ENCODE results near the gene PGAP6.
"Not testable (repeated sequence)": the region's sequence is repeated elsewhere in the genome, so short reads cannot be mapped to it uniquely, and the experiment has no call there.

The PGAP6 gene

GRCh38 chr16:348495-348894, 33.3 kb downstream of the PGAP6 start:
- peaks cover 9 to 32% of the 10 kb centered on the region in 2 donors for H3K36me3 ChIP-seq (ENCODE audit: control insufficient read depth in 2 of 2, insufficient read depth in 2 of 2, low read length in 2 of 2)
- H3K9ac ChIP-seq (ENCODE audit: low read depth in 1 of 2, low read length in 2 of 2); H3K9me3 ChIP-seq (ENCODE audit: control insufficient read depth in 2 of 2, low read length in 2 of 2); H3K4me3 ChIP-seq (ENCODE audit: low read length in 2 of 2); H3K27me3 ChIP-seq (ENCODE audit: control insufficient read depth in 2 of 2, insufficient read depth in 2 of 2, low read length in 2 of 2); H3K27ac ChIP-seq (ENCODE audit: low read depth in 2 of 2, low read length in 2 of 2): not testable (repeated sequence)
- H3K4me1 ChIP-seq (ENCODE audit: control insufficient read depth in 2 of 2, insufficient read depth in 2 of 2, low read length in 2 of 2), result peaks cover 13 to 16% of the 10 kb centered on the region in 2 donors

GRCh38 chr16:347203-347602, 34.6 kb downstream of the PGAP6 start:
- Histone ChIP-seq H3K36me3 (ENCODE audit: control insufficient read depth in 2 of 2, insufficient read depth in 2 of 2, low read length in 2 of 2) (peaks cover 17 to 33% of the 10 kb centered on the region in 2 donors), H3K27ac (ENCODE audit: low read depth in 2 of 2, low read length in 2 of 2) (no peak overlapping the region), H3K4me1 (ENCODE audit: control insufficient read depth in 2 of 2, insufficient read depth in 2 of 2, low read length in 2 of 2) (peaks cover 10 to 12% of the 10 kb centered on the region in 2 donors)

GRCh38 chr16:346587-346986, 35.2 kb downstream of the PGAP6 start:
- Histone ChIP-seq H3K9ac (ENCODE audit: low read depth in 1 of 2, low read length in 2 of 2) (no peak overlapping the region), H3K27me3 (ENCODE audit: control insufficient read depth in 2 of 2, insufficient read depth in 2 of 2, low read length in 2 of 2) (no peaks in the 10 kb centered on the region), H3K27ac (ENCODE audit: low read depth in 2 of 2, low read length in 2 of 2) (no peak overlapping the region), H3K4me1 (ENCODE audit: control insufficient read depth in 2 of 2, insufficient read depth in 2 of 2, low read length in 2 of 2) (peaks cover 10 to 11% of the 10 kb centered on the region in 2 donors), H3K4me3 (ENCODE audit: low read length in 2 of 2) (no peak overlapping the region), H3K9me3 (ENCODE audit: control insufficient read depth in 2 of 2, low read length in 2 of 2) (no peaks in the 10 kb centered on the region), H3K36me3 (ENCODE audit: control insufficient read depth in 2 of 2, insufficient read depth in 2 of 2, low read length in 2 of 2) (peaks cover 17 to 34% of the 10 kb centered on the region in 2 donors)

More at GRCh38 chr16:347203-347602, 34.6 kb downstream of the PGAP6 start:
- Histone ChIP-seq H3K4me3 (ENCODE audit: low read length in 2 of 2) (no peak overlapping the region), H3K9me3 (ENCODE audit: control insufficient read depth in 2 of 2, low read length in 2 of 2) (no peaks in the 10 kb centered on the region), H3K27me3 (ENCODE audit: control insufficient read depth in 2 of 2, insufficient read depth in 2 of 2, low read length in 2 of 2) (no peaks in the 10 kb centered on the region), H3K9ac (ENCODE audit: low read depth in 1 of 2, low read length in 2 of 2) (no peak overlapping the region)

GRCh38 chr16:345772-346171, 36.0 kb downstream of the PGAP6 start:
- Histone ChIP-seq H3K36me3 (ENCODE audit: control insufficient read depth in 2 of 2, insufficient read depth in 2 of 2, low read length in 2 of 2) (peaks cover 17 to 34% of the 10 kb centered on the region in 2 donors), H3K27ac (ENCODE audit: low read depth in 2 of 2, low read length in 2 of 2) (no peak overlapping the region), H3K9me3 (ENCODE audit: control insufficient read depth in 2 of 2, low read length in 2 of 2) (no peaks in the 10 kb centered on the region), H3K27me3 (ENCODE audit: control insufficient read depth in 2 of 2, insufficient read depth in 2 of 2, low read length in 2 of 2) (no peaks in the 10 kb centered on the region), H3K9ac (ENCODE audit: low read depth in 1 of 2, low read length in 2 of 2) (no peak overlapping the region), H3K4me3 (ENCODE audit: low read length in 2 of 2) (no peak overlapping the region), H3K4me1 (ENCODE audit: control insufficient read depth in 2 of 2, insufficient read depth in 2 of 2, low read length in 2 of 2) (peaks cover 6 to 8% of the 10 kb centered on the region in 2 donors)

- Histone ChIP-seq H3K27ac (ENCODE audit: low read depth in 2 of 2, low read length in 2 of 2) (no peak overlapping the region), H3K4me3 (ENCODE audit: low read length in 2 of 2) (no peak overlapping the region), H3K4me1 (ENCODE audit: control insufficient read depth in 2 of 2, insufficient read depth in 2 of 2, low read length in 2 of 2) (peaks cover 9 to 14% of the 10 kb centered on the region in 2 donors), H3K9ac (ENCODE audit: low read depth in 1 of 2, low read length in 2 of 2) (no peak overlapping the region), H3K36me3 (ENCODE audit: control insufficient read depth in 2 of 2, insufficient read depth in 2 of 2, low read length in 2 of 2) (peaks cover 17 to 24% of the 10 kb centered on the region in 2 donors), H3K9me3 (ENCODE audit: control insufficient read depth in 2 of 2, low read length in 2 of 2) (no peaks in the 10 kb centered on the region), H3K27me3 (ENCODE audit: control insufficient read depth in 2 of 2, insufficient read depth in 2 of 2, low read length in 2 of 2) (no peaks in the 10 kb centered on the region)
Observed at GRCh38 chr16:342455-343213, 39.1 kb downstream of the PGAP6 start.

GRCh38 chr16:341974-342336, 39.8 kb downstream of the PGAP6 start:
- not testable (repeated sequence) for H3K27me3 ChIP-seq (ENCODE audit: control insufficient read depth in 2 of 2, insufficient read depth in 2 of 2, low read length in 2 of 2); H3K4me3 ChIP-seq (ENCODE audit: low read length in 2 of 2); H3K9me3 ChIP-seq (ENCODE audit: control insufficient read depth in 2 of 2, low read length in 2 of 2); H3K27ac ChIP-seq (ENCODE audit: low read depth in 2 of 2, low read length in 2 of 2); H3K9ac ChIP-seq (ENCODE audit: low read depth in 1 of 2, low read length in 2 of 2)
- peaks cover 17% of the 10 kb centered on the region in 2 donors for H3K36me3 ChIP-seq (ENCODE audit: control insufficient read depth in 2 of 2, insufficient read depth in 2 of 2, low read length in 2 of 2)
- peaks cover 9 to 17% of the 10 kb centered on the region in 2 donors for H3K4me1 ChIP-seq (ENCODE audit: control insufficient read depth in 2 of 2, insufficient read depth in 2 of 2, low read length in 2 of 2)

- not testable (repeated sequence) for H3K9me3 ChIP-seq (ENCODE audit: control insufficient read depth in 2 of 2, low read length in 2 of 2); H3K27ac ChIP-seq (ENCODE audit: low read depth in 2 of 2, low read length in 2 of 2); H3K9ac ChIP-seq (ENCODE audit: low read depth in 1 of 2, low read length in 2 of 2); H3K27me3 ChIP-seq (ENCODE audit: control insufficient read depth in 2 of 2, insufficient read depth in 2 of 2, low read length in 2 of 2); H3K4me3 ChIP-seq (ENCODE audit: low read length in 2 of 2)
- Histone ChIP-seq H3K36me3 (ENCODE audit: control insufficient read depth in 2 of 2, insufficient read depth in 2 of 2, low read length in 2 of 2) (peaks cover 12 to 17% of the 10 kb centered on the region in 2 donors), H3K4me1 (ENCODE audit: control insufficient read depth in 2 of 2, insufficient read depth in 2 of 2, low read length in 2 of 2) (peaks cover 9 to 17% of the 10 kb centered on the region in 2 donors)
Observed at GRCh38 chr16:341095-341973, 40.4 kb downstream of the PGAP6 start.

- H3K4me1 ChIP-seq (ENCODE audit: control insufficient read depth in 2 of 2, insufficient read depth in 2 of 2, low read length in 2 of 2), result peaks cover 9 to 17% of the 10 kb centered on the region in 2 donors
- H3K9me3 ChIP-seq (ENCODE audit: control insufficient read depth in 2 of 2, low read length in 2 of 2), result no peaks in the 10 kb centered on the region
- no peaks in the 10 kb centered on the region for H3K27me3 ChIP-seq (ENCODE audit: control insufficient read depth in 2 of 2, insufficient read depth in 2 of 2, low read length in 2 of 2)
- H3K9ac ChIP-seq (ENCODE audit: low read depth in 1 of 2, low read length in 2 of 2), result peak overlapping the region in 1 of 2 donors; percentile 11
- peaks cover 7 to 12% of the 10 kb centered on the region in 2 donors for H3K36me3 ChIP-seq (ENCODE audit: control insufficient read depth in 2 of 2, insufficient read depth in 2 of 2, low read length in 2 of 2)
- H3K4me3 ChIP-seq (ENCODE audit: low read length in 2 of 2), result no peak overlapping the region
- H3K27ac ChIP-seq (ENCODE audit: low read depth in 2 of 2, low read length in 2 of 2), result no peak overlapping the region
Observed at GRCh38 chr16:340370-341091, 41.2 kb downstream of the PGAP6 start.

- H3K36me3 ChIP-seq (ENCODE audit: control insufficient read depth in 2 of 2, insufficient read depth in 2 of 2, low read length in 2 of 2), result peaks cover 4 to 8% of the 10 kb centered on the region in 2 donors
- H3K27me3 ChIP-seq (ENCODE audit: control insufficient read depth in 2 of 2, insufficient read depth in 2 of 2, low read length in 2 of 2), result no peaks in the 10 kb centered on the region
- H3K9ac ChIP-seq (ENCODE audit: low read depth in 1 of 2, low read length in 2 of 2), result no peak overlapping the region
- H3K9me3 ChIP-seq (ENCODE audit: control insufficient read depth in 2 of 2, low read length in 2 of 2), result no peaks in the 10 kb centered on the region
- H3K4me1 ChIP-seq (ENCODE audit: control insufficient read depth in 2 of 2, insufficient read depth in 2 of 2, low read length in 2 of 2), result peaks cover 9 to 17% of the 10 kb centered on the region in 2 donors
- no peak overlapping the region for H3K27ac ChIP-seq (ENCODE audit: low read depth in 2 of 2, low read length in 2 of 2)
- H3K4me3 ChIP-seq (ENCODE audit: low read length in 2 of 2), result no peak overlapping the region
Observed at GRCh38 chr16:339680-340079, 42.1 kb downstream of the PGAP6 start.
